ENCODE data around the gene CCDC149.

The CCDC149 gene

GRCh38 chr4:24801136-24801855 lies 111.5 kb downstream of the CCDC149 start:
- DNase-seq (ENCODE audit: low read depth), result no peak

DNA sequence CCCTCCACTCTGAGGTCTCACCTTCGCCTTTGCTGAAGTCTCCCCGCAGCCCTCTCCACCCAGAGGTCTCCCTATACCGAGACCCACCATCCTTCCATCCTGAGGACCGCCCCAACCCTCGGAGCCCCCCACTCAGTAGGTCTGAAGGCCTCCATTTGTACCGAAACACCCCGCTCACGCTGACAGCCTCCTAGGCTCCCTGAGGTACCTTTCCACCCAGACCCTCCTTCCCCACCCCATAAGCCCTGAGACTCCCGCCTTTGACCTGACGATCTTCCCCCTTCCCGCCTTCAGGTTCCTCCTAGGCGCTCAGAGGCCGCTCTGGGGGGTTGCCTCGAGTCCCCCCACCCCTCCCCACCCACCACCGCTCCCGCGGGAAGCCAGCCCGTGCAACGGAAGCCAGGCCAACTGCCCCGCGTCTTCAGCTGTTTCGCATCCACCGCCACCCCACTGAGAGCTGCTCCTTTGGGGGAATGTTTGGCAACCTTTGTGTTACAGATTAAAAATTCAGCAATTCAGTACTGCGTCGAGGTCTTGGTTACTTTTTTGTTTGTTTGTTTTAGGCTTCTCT lies 112.4 kb downstream of the CCDC149 start:
- no peak for DNase-seq (ENCODE audit: low read depth)

- no peak for DNase-seq (ENCODE audit: low read depth)
Observed at GRCh38 chr4:24799544-24800324, 113.1 kb downstream of the CCDC149 start.

DNA sequence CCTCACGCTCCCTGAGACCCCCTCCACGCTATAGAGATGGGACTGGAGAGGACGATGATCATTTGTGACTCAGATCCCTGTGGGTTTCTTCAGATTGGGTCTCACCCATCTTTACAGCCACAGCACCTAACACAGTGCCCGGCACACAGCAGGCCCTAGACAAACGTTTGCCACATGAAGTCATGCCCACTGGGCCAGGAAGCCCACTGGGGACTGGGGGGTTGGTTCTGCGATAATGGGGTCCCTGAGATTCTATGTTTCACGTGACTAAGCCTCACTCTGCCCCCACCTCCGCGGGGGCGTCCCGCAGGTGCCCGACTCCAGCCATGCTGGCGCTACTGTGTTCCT lies 113.7 kb downstream of the CCDC149 start:
- DNase-seq (ENCODE audit: low read depth), result no peak

DNA sequence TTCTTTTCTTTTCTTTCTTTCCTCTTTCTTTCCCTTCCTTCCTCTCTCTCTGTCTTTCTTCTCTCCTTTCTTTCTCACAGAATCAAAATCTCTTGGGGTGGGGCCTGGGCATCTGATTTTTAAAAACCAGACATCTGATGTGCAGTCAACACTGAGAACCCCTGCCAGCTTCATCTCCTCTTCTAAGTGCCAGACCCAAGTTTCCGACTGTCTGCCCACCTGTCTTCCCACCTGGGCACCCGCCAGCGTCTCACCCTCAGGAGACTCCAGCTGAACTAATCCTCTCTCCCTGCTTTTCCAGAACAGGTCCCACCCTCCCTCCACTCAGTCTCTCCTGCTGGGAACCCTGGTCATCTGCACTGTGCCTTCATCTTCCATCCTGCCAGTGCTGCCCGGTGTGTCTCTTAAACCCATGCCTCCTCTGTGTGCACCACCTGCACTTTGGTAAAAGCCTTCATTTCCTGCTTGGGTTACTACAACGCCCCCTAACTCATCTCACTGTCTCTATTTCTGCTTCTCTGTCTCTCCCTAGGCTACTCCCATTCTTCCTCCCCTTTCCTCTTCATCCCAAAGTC lies 114.7 kb downstream of the CCDC149 start:
- DNase-seq (ENCODE audit: low read depth), result no peak

DNA sequence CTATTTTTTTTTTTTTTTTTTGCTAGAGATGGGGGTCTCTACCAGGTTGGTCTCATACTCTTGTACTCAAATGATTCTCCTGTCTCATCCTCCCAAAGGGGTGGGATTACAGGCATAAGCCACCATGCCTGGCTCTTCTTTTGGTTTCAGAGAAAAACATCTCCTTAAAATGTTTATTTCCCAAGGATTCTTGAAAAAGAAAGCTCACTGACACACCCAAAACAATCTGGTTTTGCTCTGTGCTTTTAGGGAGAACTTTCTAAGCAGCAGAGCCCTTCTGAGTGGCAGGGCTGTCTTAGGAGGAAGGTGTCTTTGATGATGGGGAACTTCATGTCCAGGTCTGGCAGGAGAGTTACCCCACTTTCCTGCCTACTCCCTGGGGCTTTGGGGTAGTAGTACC lies 116.2 kb downstream of the CCDC149 start:
- DNase-seq (ENCODE audit: low read depth), result no peak

DNA sequence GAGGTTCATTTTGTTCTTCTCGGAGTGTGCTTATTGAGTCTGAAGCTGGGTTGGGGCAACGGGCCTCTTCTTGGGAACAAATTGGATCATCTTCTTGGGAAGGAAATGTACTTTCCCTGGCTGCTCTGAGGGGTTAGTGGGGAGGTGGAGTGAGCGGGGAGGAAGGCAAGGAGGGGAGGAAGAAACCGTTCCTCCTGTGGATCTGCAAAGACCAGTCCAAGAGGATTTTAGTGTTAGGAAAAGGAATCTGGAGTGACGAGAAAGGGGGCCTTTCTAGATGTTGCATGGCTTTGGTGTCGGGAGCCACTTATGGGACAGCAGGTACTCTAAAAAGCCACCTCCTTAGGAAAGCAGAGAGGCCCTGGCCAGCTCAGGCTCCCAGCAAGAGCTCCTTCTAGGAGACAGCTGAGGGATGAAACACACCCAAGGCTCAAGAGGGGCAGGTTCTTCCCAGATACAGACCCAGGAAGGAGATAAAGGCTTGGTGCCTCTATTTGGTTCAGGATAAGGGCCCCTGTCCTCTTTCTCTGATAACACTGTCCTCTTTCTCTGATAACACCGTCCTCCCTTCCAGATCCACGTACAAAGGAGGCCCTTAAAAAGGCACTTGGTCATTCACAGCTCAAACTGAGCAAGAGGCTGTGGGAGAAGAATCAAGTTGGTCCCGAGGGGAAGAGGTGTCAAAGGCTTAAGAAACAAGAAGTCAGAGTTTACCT lies 117.0 kb downstream of the CCDC149 start:
- no peak for DNase-seq (ENCODE audit: low read depth)

- peak; percentile 81 for DNase-seq (ENCODE audit: low read depth)
Observed at GRCh38 chr4:24794916-24795665, 117.8 kb downstream of the CCDC149 start, which contains the start of gene SOD3. Gene SOD3 (plus strand): TSS chr4:24795573. CDS start chr4:24799522, 3,949 bp downstream.

GRCh38 chr4:24794480-24794879 lies 118.4 kb downstream of the CCDC149 start:
- peak; percentile 63 for DNase-seq (ENCODE audit: low read depth)

DNA sequence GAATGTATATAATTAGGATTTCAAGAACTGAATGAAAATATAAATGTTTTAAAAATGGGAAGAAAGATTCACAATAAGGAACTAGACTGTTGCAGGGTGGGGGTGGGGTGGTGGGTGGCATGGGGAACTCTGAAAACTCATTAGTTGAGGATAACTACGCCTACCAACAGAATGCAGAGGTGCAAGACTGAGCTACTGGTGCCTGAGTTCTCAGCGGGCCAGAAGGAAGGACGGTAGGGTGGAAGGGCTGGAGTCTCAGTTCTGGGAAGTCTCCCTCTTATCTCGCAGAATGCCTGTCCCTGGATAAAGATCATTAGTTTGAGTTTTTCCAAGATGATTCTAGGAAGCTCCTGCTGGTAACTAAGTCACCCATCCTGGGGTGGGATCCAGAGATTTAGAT lies 118.8 kb downstream of the CCDC149 start:
- no peak for DNase-seq (ENCODE audit: low read depth)

GRCh38 chr4:24793219-24794005 lies 119.4 kb downstream of the CCDC149 start:
- peak; percentile 54 for DNase-seq (ENCODE audit: low read depth)

DNA sequence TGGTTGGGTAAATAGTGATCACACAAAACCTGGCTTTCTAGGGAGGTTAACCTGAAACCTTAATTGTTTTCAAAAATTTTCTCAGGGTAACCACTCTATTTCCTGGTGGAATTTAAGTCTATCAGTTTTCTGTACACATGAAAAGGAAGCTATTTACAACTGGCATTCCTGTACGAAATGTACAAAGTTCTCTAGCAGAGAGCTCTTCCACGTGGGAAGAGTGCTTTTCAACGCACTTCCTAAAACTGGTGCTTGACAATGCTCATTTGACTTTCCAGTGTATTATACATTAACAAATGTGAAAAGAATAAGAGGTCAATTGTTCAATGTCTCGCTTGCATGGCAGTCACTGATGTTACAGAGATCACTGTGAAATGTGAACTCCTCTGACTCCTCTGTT lies 120.3 kb downstream of the CCDC149 start:
- DNase-seq (ENCODE audit: low read depth), result no peak

GRCh38 chr4:24791043-24791442 lies 121.8 kb downstream of the CCDC149 start:
- no peak for DNase-seq (ENCODE audit: low read depth)

- no peak for DNase-seq (ENCODE audit: low read depth)
Observed at GRCh38 chr4:24783506-24783905, 129.3 kb downstream of the CCDC149 start.

DNA sequence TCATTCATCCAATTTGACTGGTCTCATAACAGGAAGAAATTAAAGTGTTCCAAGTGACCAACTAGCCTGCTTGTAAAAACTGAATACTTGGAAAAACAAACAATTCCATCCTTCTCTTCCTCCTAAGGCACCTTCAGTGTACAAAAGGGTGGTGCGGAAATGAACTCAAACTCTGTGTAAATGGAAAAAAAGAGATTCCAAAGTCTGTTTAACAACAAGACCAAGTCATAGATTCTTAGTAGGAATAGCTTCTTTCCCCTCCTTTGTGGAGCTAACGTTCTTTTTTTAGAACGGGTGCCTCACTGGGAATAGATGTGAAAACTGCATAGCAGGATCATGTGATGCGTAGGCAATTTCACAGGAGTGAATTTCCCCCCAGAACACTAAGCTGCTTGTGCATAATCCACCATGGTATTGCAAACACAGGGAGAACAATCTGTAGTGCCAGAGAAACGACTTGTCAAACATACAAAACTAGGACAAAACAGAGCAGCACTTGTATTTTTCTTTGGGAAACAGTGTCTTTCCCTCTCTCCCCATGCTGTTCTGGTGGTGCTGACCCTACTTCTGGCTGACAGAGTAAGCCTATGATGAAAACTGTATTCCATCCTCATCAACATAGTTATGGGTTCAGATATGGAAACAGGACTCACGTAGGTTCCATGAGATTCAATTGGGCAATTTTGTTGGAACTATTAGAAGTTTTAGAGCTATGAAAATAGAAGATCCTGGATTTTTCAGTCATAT lies 130.7 kb downstream of the CCDC149 start:
- no peak for DNase-seq (ENCODE audit: low read depth)

DNA sequence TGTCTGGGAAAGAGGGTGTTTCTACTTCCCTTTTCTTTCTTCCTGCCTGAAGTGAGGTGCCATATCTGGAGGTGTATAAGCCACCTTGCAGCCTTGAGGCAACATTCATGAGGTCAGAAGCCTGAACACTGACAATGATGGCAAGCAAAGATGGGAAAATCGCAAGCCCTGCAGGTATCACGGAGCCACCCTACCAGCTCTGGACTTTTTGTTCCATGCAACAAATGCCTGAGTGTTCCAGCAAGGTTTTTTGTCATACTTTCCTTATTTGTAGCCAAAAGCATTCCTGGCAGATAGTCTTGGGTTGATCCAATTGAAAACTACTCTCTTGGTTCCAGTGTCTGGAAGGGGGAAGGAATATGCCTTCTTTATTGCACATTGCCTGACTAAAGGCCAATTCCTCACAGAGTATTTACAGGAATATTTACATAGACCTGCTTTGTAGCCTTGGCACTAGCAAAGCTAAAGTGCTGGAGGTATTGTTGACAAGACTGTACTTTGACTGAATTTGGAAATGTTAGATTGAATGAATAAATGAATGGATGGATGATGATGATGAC lies 131.8 kb downstream of the CCDC149 start:
- DNase-seq (ENCODE audit: low read depth), result no peak

DNA sequence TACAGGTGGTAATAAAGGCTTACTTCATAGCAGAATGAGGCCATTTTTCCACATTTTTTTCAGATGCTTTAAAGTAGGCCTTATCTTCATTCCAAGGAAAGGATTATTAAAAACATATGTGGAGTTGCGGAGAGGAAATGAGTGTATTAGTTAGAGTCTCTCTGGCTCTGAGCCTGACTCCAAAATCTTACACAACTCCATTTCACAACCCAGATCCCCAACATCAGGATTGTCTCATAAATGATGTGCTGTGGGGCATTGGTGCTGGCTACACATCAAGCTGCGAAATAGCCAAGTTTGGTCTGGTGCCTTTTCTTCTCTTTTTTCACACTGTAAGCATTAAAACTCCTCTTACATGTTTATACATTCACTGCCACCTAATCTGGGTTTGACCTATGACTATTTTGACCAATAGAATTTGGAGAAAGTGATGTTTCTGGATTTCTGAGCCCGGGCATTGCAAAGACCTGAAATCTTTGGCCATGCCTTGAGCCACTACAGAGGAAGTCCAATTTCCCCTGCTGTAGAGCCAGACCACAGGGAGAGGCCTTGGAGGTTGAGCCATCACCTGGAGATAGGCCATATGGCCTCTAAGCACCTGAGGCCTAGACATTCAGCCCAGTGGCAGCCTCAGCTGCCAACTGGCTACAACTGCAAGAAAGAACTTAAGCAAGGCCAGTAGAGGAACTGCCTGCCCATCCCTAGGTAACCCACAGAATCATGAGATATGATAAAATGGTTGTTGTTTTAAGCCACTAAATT lies 134.2 kb downstream of the CCDC149 start:
- DNase-seq (ENCODE audit: low read depth), result peak; percentile 90

- peak; percentile 21 for DNase-seq (ENCODE audit: low read depth)
Observed at GRCh38 chr4:24777536-24778463, 135.0 kb downstream of the CCDC149 start.
